Activated CD8-positive, alpha-beta memory T cell treated with anti-CD3 and anti-CD28 coated beads for 1 hour (primary cell): ENCODE results near the gene FLII.

Experiments
- DNase-seq, 2 donors: peaks; one replicate each; pipeline ENCODE4 v3.0.0-alpha.2; 2020; ENCODE audit warnings: low read depth in 1 of 2; ENCODE audit errors: extremely low read depth in 1 of 2

The FLII gene

GRCh38 chr17:18260332-18261145, 2.0 kb upstream of the FLII start, which contains the start of gene MIEF2:
Gene MIEF2 (plus strand): TSS chr17:18260662. CDS start chr17:18262721, 2,059 bp downstream.
- peak; percentile 84 to 86 for DNase-seq

DNA sequence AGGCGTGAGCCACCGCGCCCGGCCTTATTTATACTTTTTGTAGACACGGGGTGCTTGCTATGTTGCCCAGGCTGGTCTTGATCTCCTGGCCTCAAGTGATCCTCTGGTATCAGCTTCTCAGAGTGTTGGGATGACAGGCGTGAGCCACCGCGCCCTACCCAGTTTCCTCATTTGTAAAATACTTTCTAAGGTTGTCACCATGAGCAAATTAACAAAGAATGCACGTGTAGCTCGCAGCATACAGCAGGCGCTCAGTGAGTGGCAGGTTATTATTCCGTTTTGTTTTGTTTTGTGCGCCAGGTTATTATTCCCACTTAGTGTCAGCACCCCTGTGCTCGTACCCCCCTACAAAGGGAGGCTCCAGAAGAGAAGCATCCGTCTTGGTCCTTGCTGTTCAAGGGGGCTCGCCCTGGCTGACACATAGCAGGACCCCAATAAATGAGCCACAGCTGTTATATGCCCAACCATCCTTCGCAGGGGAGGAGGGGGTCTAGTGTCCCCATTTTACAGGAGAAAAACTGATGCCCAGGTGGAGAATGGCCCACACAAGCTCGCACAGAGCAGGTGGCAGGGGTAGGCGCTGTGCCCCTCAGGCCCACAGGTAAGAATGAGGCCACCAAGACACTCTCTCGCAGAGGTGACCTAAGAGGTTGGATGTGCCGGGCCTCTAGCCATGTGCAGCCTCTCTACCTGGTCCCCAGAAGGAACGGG, 1.2 kb upstream of the FLII start:
- DNase-seq, result no peak

GRCh38 chr17:18257982-18258355, 569 bp downstream of the FLII start:
- peak in 1 of 2 donors; percentile 28 for DNase-seq

DNA sequence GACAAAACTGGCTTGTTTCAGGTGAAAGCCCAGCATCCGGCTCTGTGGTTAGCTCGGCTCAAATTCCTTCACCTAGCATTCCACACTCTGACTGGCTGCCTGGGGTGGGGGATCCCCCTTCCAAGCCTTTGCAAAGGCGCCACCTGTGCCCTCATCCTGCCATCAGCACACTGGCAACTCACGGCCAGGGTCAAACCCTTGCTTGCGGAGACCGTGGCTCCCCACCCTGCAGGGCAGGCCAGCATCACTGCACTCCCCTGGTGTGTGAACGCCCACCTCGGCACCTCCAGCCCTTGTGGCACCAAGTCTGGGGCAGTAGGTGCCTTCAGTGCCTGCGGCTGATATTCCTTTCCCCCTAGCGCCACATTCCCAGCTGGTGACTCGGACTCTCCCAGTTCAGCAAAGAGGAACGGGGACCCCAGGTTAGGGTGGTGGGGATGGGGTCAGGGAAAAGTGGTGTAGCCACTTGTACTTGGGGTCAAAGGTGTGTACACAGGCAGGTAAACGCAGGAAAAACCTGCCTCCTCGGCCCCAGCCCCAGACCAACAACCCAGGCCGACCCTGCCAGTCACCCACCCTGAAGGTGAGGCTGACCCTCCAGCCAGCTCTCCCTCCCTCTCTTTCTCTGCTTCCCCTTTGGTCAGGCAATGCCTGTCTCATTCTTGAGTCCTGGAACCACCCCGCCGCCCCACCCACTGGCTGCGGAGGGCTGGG, 1.1 kb downstream of the FLII start:
- no peak for DNase-seq

DNA sequence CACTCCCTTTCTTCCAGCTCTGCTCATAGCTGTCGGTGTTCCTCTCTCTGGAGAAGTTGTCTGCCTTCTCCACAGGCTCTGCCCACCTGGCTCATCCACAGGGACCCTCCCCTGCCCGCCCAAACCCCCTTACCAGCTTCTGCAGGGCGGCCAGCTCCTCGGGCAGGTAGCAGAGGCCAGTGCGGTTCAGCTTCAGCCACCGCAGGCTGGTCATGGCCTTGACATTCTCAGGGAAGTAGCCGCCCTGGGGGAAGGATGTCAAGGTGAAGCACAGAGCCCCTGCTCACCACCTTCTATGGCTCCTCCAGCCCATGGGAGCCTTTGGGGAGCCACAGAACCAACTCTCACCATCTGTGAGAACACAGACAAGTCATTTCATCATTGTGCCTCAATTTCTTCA, 1.8 kb downstream of the FLII start:
- no peak for DNase-seq

DNA sequence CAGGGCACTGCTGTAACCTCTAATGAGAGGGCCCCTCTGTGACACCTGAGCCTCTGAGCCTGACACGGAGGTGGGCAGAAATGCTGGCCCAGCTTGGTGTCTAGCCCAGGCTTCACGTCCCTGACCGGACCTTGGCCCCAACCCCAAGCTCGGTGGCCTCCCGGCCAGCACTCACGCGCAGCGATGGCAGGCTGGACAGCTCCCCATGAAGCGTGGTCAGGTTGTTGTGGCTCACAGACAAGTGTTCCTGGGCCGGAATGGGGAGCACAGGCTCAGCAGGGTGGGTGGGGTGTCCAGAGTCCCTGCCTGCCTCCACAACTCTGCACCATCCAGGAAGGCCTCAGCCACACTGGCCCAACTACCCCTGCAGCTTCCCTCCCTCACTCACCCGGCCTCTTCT, 2.2 kb downstream of the FLII start:
- no peak for DNase-seq

DNA sequence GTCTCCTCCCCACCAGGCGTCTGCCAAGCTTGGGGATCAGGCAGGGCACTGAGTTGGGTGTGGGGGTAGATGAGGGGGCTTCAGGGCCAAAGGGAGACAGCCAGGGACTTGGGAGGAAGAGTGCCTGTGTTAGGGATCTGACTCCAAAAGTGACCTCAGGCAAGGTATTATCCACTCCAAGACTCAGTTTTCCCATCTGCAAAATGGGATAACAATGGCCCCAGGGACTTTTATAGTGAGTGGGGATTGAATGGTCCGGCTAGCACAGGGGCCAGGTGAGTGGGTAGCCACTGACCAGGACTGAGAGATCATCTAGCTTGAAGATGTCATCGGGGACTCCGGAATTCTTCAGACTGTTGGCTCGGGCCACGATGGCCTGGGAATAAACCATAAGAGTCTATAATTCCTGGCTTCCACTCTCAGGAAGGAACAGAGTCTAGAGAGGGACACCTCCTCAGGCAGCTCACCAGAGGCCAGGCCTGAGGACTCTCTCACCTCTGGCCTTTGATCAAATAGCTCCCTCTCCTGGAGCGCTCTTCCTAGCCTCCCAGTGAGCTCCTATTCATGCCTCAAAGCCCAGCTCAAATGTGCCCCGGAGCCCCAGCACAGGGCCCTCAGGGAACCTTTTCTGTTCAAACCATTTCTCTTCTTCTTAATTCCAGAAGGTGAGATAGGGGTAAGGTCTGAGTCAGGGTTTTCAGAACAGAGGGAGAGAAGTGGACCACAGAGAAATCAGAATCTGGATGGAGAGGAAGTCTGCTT, 3.5 kb downstream of the FLII start:
- DNase-seq, result no peak

- no peak for DNase-seq
Measured at GRCh38 chr17:18253947-18254821, 4.4 kb downstream of the FLII start.

GRCh38 chr17:18253187-18253884, 5.2 kb downstream of the FLII start:
- no peak for DNase-seq

DNA sequence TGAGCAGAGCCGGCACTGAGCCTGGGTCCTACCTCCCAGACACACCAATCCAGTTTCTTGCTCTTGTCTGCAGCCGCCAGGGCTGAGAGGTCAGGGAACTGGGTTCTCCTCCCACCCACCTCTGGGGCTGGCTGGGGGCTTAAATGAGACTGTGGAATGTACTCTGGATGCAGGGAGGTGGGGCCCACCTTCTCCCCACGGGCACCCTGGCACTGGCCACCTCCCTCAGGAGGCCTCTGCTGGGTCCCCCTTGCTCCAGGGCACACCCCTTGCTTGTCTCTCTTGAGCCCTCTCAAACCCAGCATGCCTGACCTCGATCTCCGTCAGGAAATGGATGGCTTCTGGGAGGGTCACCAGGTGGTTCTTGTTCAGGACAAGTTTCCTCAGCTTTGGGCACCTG, 6.4 kb downstream of the FLII start:
- no peak for DNase-seq

DNA sequence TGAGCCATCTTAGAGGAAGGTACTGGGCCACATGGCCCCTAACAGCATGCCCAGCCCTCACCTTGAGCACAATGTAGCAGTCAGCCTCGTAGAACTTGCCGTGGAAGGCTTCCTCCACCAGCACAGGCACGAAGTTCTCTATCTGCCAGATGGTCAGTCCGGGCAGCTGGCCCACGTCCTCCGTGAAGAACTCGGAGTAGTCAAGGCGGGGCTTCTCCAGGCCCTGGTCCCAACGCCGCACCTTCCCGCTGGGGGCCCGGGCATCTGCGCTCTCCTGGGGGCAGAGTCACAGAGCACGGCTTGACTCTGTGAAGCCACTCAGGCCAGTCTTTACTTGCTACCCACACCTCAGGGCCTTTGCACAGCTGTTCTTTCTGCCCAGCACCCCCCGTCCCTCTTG, 7.3 kb downstream of the FLII start:
- no peak for DNase-seq

DNA sequence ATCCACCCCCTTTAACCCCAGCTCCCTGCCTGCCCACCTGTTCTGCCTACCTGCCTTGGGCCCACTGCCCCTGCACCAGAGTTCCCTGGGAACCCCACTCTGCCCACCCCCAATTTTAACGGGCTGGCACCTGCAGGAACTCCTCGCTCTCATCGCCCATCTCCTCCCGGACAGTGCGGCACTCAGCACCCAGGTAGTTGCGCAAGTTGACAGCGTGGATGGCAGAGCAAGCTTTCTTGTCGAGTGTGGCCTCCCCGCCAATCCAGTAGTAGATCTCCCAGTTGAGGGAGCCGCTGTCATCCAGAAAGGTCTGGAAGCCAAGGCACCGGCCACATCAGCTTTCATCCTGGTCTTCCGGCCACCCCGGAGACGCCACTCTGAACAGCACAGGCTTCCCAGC, 7.8 kb downstream of the FLII start:
- no peak for DNase-seq

DNA sequence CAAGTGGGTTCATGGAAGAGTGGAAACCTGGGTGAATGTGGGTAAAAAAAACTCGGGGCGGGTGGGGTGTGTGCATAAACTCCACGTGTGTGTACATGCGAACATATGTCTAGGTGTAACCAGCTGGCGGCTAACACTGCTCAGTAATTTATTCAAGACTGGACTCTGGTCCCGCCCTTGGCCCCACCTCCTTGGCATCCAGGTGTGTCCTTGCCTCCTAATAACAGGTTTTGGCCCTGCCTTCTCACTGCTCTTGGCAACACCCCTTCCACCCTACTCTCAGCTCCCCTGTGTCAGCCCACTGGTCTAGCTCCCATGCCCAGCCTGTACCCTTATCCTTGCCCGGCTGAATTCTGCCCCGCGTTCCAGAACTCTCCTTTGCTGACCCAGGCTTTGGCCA, 8.3 kb downstream of the FLII start:
- DNase-seq, result no peak

- DNase-seq, result no peak
Measured at GRCh38 chr17:18248811-18249210, 9.7 kb downstream of the FLII start.

DNA sequence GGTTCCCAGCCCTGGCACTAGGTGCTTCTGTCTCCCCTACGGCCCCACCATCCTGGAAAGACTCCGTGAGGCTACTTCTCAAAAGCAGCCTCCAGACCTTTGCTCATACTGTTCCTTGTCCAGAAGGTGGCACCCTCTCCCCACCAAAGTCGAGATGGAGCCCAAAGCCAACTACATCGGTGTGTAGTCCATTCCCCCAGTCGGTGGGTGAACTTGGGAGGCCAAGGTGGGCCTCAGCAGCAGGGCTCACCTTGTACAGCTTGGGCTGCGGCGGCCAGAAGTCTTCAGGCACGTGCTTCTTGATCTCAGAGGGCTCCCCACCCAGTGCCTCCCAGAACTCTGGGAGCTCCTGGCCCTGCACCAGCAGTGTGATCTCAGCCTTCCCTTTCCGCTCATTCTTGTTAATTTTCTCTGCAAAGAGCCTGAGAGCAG, 10.2 kb downstream of the FLII start:
- peak in 1 of 2 donors; percentile 47 for DNase-seq

- DNase-seq, result no peak
Measured at GRCh38 chr17:18247613-18248001, 10.9 kb downstream of the FLII start.

DNA sequence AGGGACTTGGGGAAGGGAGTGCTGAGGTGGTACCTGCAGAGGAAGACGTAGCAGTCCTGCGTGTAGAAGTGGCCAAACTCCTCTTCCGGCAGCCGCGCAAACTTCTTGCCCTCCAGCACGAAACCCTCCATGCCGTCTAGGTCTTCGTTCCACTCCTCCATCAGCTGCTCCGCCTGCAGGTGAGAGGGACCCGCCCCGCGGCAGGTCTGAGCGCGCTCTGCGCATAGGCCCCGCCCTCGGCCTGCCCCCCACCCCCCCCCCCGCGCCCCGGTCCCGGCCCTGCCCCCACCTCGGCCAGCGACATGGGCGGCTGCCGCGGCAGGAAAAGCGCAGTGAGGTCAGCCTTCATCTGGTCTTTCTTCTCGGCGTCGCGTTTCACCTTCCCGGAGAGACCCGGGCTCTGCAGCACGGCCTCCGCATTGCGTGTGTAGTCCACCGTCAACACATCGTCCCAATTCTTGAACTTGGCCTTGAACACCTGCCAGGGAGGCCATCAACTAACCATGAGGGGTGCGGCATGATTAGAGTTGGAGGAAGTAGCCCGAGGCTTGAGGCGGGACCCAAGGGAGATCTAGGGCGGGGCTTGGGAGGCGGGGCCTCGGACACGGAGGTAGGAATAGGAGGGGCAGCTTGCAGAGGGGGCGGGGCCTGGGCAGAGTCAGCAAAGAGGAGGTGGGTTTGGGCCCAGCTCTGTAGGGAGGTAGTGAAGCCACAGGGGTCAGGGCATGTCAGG, 11.5 kb downstream of the FLII start:
- DNase-seq, result no peak

DNA sequence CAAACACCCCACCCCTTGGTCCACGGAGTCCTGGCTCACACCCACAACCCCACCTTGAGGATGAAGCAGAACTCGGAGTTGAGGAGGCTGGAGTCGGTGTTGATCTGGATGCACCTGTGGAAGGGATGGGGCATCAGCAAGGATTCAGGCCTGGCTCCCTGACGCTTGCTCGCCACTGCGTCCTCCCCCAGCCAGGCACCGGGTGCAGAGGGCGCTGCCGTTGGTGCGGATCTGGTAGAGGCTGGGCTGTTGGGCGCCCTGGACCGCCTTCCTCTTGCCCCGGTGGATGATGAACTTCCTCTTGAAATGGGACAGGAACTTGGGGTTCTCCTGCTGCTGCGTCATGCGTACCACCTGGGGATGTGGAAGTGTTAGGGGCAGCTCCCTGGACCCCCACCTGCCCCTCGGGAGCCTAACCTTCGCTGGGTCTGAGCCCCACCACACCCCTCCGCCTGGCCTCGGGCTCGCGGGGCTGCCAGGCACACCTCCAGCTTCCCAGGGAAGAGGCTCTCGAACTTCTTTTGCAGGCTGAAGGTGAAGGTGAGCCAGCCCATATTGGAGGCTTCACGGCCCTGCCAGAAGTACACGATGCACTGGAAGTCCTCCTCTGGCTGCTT, 12.3 kb downstream of the FLII start:
- DNase-seq, result no peak
